Keratinocyte (primary cell): ENCODE data around the gene QSOX1.

Source experiments
- EZH2 ChIP-seq: IDR thresholded peaks from one replicate; pipeline ENCODE4 v1.6.1; 2012; ENCODE audit warnings: inconsistent platforms, mild to moderate bottlenecking, low read length, moderate library complexity
- TF ChIP-seq, protein P1 (sequence below), 3 experiments: IDR thresholded peaks in 1 of 3; conservative IDR thresholded peaks in 1 of 3; optimal IDR thresholded peaks in 1 of 3; 2 replicates in 2 of 3; 3 replicates in 1 of 3; pipeline versions ENCODE3 to v1.5.1; 2011; ENCODE audit warnings: low read length in 3 of 3, mild to moderate bottlenecking in 3 of 3, moderate library complexity in 2 of 3, control low read depth in 1 of 3, inconsistent platforms in 1 of 3; ENCODE audit not compliant: insufficient read depth in 2 of 3; ENCODE audit errors: extremely low read depth in 1 of 3

- TF ChIP-seq, protein P1, sequence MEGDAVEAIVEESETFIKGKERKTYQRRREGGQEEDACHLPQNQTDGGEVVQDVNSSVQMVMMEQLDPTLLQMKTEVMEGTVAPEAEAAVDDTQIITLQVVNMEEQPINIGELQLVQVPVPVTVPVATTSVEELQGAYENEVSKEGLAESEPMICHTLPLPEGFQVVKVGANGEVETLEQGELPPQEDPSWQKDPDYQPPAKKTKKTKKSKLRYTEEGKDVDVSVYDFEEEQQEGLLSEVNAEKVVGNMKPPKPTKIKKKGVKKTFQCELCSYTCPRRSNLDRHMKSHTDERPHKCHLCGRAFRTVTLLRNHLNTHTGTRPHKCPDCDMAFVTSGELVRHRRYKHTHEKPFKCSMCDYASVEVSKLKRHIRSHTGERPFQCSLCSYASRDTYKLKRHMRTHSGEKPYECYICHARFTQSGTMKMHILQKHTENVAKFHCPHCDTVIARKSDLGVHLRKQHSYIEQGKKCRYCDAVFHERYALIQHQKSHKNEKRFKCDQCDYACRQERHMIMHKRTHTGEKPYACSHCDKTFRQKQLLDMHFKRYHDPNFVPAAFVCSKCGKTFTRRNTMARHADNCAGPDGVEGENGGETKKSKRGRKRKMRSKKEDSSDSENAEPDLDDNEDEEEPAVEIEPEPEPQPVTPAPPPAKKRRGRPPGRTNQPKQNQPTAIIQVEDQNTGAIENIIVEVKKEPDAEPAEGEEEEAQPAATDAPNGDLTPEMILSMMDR (optimal IDR thresholded peaks at IDR 0.05 in 1 of 3, IDR thresholded peaks at IDR 0.05 in 1 of 3, conservative IDR thresholded peaks at IDR 0.05 in 1 of 3; ENCODE audit: extremely low read depth in 1 of 3, insufficient read depth in 2 of 3, low read length in 3 of 3) = peak in 1 of 3 experiments; percentile 33
- no peak for TF ChIP-seq EZH2
Measured at GRCh38 chr1:180231506-180231921, 76.8 kb downstream of the QSOX1 start.
